Stimulated activated CD8-positive, alpha-beta memory T cell treated with anti-CD3 and anti-CD28 coated beads, Interleukin-12 subunit alpha, Interleukin-12 subunit beta, amount 100 ng/mL, for 4 hours (primary cell): ENCODE measurements around the gene PARP3.

Source experiments
- DNase-seq: peaks from one replicate; pipeline ENCODE4 v3.0.0-alpha.2; 2020; ENCODE audit warnings: low read depth

Gene PARP3

DNA sequence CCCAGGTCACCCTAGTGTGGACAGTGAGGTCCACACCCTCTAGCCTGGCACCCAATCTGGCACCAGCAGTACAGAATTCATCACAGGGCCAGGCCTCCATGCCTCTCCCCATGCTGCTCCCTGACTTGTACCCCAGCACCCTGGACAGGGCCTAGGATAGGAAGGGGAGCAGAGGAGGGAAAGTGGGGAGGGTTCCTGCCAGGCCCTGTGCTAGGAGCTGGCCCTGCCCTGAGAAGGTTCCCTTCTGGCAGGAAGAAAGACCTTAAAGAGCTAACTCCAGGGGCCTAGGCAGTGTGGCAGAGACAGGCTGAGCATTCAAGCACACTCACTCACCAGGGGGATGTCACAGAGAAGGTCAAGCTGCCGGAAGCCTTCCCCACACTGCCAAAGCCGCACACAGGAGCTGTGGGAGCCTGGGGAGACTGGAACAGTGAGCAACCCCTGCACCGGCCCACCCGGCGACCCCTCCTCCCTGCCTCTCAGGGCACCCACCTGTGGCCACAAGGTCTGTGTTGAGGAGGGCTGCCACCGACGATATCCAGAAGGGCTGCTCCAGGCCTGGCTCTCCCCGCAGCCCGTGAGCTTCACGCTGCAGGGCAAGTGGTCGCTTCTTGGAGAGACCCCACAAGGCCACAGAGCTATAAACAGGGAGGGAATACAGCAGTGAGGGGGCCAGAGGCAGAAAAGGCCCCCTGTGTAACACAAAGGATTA, 7.9 kb upstream of the PARP3 start:
- no peak for DNase-seq

DNA sequence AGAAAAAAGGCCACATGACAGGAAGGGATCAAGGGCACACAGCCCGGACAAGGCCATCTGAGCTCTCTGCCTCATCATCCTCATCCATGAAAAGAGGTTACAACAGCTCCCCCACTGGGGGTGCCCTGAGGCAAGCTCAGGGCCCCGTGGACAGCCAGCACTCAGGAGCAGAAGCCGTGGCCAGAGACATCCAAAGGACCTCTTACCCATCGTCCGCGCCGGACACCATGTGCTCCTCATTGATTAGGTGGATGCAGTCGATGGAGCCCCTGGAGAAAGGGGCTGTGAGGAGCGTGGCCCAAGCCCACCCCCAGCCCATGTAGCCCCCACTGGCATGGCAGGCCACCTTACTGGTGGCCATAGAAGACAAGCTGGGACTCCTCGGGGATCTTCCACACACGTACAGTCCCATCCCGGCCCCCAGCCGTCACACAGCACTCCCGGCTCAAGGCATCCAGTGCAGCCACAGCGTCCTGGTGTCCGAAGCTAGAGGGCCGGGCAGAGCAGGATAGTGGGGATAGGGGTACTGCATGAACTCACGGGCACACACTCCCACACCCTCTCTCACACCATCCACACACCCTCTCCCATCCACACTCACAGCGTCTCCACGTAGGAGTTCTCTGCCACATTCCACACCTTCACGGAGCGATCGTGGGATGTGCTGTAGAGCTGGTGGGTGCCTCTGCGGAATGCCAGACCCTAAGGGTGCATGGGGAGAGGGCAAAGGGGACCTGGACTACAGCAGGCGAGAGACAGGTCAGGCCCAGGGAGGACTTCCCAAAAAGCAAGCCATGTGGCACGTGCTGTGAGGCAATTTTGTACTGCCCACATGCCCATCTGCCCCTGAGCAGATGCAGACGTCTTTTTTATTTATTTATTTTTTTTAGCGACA, 6.9 kb upstream of the PARP3 start:
- DNase-seq: no peak

DNA sequence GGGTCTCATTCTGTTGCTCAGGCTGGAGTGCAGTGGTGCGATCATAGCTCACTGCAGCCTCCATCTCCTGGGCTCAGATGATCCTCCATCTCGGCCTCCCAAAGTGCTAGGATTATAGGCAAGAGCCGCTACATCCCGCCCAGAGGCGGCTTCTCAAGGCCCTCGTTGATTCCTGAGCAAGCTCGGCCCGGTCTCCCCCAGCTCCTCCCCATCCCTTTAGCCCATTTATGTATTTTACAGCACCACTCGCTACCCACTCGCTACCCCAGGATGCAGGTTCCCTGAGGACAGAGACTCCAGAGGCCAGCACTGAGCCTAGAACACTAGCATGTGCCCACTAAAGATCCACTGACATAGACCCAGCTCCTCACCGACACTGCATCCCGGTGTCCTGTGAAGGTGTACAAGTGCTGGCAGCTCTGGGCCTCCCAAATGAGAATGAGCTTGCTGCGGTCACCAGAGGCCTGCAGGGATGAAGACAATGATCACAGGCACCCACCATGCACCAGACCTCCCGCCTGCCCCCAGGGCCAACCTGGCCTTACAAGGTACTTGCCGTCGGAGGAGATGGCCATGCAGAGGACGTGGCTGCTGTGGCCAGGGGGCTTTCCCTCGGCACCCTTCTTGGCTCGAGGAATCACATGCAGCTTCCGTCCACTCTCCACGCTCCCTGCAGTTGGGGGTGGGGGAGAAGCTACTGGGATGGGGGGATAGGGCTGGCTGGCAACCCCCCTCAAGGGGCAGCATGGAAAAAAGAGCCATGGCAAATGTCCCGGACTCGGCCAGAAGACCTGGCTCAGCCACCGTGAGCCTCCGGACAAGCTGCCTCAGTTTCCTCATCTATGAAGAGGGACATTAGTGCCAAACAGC, 6.0 kb upstream of the PARP3 start:
- DNase-seq: no peak

DNA sequence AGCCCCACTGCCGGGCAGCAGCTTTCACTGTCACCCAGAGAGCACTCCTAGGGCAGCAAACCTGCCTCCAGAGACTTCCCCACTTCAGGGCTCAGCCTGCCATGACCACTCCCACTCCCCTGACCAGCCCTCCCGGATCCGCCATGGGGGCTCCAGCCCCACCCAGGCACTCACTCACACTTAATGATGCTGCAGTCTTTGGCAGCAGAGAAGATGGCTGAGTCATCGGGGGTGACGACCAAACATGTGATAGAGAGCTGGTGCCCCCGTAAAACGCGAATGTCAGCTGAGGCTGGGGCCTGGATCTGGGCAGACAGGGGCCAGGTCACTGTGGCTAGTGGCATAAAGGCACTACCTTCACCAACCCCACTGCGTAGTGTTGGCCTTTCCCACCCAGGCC, 5.1 kb upstream of the PARP3 start:
- DNase-seq: no peak

DNA sequence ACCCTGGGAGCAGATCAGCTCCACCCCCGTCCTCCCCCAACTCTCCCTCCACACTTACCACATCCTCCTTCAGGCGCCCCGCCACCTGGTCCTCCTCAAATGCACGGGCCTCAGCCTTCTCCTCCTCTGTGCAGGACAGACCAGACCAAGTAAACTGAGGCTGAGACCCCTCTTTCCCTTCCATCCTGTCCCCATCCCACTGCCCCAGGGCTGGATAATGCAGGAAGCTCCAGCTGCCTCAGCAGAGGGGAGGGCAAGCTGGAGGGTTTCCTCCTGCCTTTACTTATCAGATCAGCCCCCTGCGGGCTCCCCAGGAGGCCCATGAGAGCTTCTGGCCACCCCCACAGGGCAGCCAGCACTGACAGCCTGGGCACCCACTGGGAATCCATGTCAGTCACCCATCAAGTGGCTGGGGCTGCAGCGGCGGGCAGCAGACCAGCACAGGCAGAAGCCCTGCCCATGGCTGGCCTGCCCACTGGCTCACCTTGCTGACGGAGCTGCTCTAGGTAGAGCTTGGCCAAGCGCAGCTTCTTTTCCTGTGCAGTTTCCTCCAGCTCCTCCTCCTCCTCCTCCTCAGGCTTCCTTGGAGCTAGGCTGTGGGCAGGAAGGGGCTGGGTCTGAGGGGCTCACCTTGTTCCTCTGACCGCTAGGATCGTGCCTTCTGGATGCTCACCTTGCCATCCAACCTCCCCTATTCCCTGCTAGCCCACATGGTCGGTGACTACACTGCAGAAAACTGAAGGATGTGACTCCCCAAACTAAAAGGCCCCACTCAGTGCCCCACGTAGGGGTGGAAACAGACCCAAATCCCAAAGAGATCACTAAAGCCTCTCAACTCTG, 4.3 kb upstream of the PARP3 start:
- no peak for DNase-seq

DNA sequence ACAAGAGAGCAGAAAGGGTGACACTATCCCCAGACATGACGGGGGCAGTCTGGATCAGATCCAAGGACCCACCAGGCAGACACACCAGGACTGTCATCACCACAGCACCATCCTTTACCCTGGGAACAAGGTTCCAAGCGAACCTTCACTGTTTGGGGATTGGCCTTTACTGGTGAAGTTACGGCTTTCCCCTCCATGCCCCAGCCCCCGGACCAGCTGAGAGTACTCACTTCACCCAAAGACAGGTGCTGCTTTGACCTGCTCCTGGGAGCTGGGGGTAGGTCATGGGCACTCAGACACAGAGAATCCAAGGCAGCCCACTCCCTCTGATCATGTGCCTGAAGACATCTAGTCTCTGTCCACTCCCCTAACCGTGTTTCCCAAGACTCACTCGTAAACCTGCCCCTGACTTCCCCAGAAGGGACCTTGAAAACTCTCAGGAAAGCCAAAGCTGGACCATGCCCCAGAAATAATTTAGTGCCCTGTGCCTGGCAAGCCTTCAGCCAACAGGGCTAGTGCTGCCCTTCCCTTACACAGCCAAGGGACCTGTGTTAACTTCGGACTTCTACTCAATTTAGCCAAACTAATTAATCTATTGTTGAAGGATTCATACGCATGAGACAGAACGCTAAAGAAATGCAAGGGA, 3.3 kb upstream of the PARP3 start:
- DNase-seq: no peak

DNA sequence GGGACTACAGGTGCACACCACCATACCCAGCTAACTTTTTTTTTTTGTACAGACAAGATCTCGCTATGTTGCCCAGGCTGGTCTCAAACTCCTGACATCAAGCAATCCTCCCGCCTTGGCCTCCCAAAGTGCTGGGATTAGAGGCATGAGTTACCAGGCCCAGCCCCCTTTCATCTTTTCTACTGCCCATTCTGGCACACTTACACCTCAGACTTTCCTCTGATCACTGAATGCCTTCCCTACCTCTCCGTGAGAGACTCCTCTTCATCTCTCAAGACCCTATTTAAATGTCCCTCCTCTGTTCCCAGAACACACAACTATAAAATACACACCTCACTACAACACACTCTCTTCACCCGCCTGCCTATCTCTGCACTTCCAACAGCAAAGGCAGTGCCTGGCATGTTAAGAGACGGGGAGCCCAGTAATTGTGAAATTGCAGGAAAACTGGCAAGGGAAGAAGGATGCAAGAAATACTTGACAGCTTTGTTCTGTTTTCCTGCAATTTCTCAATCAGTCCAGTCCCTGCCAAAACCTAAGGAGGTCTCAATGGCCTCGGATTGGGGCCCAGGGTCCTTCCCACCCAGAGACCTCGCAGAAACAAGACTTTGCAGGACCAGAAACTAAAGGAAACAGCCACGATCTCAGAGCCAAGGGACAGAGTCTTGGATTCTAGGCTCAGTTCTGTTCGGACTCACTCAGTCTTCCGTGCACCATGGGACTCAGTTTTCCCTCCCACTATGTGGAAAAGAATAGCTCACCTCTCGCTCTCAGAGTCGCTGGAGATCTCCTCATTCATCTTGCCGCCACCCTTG, 1.3 kb upstream of the PARP3 start:
- no peak for DNase-seq

DNA sequence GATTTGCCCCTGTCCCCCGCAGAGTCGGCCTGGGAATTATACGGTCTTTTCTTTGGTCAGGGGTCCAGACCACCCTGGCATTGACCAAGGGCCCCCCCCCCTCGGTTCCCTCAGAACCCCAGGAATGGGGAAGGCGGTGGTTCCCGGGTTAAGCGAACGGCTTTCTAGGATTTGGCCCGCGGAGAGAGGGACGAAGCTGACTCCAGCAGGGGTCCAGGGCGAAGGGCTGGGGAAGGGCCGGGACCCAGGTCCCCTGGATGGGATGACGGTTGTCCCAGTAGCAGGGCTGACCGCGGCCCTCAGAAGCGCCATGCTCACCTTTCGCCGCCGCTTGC, 733 bp upstream of the PARP3 start:
- DNase-seq: no peak

DNA sequence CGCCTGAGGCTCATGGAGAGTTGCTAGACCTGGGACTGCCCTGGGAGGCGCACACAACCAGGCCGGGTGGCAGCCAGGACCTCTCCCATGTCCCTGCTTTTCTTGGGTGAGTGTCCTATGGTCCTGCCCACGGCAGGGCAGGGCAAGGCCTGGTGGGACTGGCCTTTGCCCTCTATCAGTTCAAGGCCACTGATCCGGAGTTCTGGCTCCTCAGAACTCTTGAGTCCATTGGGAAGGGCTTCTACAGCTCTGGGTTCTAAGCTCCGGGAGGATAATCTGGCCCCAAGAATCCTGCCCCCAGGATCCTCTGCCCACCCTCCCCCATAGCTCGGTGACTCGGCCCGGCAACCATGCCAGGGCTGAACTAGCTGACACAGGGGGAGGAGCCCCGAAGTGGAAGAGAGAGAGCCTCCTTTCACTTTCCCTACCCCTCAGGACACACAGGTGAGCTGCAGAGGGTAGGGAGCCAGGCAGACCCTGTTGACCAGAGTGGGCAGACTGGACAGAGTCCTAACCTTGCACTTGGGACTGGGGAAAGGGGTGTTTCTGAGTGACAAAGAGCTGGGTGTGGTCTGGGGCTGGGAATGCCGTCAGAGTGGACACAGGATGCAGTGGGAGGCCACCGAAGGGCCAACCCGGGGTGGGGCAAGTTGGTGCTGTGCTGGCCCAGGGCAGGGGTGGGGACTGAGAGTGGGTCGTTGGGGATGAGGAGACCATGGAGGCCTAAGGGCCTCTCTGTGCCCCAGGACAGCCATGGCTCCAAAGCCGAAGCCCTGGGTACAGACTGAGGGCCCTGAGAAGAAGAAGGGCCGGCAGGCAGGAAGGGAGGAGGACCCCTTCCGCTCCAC, 664 bp downstream of the PARP3 start:
- peak; percentile 31 for DNase-seq

DNA sequence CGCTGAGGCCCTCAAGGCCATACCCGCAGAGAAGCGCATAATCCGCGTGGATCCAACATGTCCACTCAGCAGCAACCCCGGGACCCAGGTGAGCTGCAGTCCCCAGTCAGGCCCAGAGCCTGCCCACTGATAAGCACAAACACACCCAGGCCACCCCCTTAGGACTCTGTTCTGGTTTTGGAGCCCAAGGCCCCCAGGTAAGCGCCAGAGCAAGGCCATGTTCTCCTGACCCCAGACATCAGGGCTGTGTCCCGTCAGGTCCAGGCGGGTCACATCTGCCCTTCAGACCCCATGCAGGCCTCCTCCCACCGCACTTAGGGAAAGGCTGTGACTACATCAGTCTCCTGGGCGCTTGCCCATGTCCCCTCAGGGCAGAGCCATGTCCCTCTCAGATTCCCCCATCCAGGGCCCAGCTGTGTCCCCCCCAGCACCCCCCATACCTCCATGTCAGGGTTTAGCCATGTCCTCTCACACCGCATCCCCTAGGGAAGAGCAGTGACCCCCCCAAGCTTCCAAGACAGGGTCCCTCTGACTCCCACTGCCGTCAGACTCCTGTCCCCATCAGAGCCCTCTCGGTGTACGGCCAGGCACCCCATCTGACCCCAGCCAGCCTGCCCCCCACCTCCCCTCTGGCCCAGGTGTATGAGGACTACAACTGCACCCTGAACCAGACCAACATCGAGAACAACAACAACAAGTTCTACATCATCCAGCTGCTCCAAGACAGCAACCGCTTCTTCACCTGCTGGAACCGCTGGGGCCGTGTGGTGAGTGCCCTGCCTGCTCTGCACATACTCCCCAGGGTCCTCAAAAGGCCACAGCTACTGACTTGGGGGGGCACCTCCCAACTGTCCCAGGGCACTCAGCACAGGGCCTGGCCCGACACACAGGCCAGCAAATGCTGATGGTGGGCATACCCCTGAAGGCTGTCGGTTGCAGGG, 1.6 kb downstream of the PARP3 start:
- DNase-seq: no peak

DNA sequence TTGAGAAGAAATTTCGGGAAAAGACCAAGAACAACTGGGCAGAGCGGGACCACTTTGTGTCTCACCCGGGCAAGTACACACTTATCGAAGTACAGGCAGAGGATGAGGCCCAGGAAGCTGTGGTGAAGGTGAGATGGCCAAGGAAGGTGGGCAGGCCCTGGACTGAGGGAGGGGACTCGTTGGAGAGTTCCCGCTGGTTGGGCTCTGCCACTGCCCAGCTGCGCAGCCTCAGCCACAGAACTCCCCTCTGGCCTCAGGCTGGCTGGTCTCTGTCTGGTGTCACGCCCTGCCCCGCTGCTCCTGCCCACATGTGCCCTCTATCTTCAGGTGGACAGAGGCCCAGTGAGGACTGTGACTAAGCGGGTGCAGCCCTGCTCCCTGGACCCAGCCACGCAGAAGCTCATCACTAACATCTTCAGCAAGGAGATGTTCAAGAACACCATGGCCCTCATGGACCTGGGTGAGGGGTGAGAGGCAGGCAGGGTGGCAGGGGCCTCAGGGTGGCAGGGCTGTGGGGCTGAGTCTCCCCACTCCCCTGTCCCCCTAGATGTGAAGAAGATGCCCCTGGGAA, 2.4 kb downstream of the PARP3 start:
- no peak for DNase-seq

DNA sequence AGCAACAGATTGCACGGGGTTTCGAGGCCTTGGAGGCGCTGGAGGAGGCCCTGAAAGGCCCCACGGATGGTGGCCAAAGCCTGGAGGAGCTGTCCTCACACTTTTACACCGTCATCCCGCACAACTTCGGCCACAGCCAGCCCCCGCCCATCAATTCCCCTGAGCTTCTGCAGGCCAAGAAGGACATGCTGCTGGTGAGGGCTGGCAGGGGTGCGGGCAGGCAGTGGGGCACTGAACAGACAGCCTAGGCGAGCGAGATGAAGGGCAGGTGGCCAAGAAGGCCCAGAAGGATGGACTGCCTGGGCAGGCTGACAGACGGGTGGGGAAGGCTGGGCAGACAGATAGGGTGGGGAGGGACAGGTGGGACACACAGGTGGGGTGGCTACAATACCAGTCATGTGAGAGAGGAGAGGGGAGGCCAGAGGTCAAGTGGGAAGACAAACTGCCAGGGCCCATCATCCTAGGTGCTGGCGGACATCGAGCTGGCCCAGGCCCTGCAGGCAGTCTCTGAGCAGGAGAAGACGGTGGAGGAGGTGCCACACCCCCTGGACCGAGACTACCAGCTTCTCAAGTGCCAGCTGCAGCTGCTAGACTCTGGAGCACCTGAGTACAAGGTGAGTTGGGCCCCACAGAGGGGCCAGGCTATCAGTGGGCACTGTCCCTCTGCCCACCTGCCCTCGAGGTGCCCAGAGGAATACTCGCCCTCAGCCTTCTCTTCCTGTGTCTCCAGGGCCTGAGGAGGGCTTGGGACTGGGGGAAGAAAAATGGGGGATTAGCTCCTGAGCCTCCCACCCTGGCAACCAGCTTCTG, 3.1 kb downstream of the PARP3 start:
- no peak for DNase-seq

DNA sequence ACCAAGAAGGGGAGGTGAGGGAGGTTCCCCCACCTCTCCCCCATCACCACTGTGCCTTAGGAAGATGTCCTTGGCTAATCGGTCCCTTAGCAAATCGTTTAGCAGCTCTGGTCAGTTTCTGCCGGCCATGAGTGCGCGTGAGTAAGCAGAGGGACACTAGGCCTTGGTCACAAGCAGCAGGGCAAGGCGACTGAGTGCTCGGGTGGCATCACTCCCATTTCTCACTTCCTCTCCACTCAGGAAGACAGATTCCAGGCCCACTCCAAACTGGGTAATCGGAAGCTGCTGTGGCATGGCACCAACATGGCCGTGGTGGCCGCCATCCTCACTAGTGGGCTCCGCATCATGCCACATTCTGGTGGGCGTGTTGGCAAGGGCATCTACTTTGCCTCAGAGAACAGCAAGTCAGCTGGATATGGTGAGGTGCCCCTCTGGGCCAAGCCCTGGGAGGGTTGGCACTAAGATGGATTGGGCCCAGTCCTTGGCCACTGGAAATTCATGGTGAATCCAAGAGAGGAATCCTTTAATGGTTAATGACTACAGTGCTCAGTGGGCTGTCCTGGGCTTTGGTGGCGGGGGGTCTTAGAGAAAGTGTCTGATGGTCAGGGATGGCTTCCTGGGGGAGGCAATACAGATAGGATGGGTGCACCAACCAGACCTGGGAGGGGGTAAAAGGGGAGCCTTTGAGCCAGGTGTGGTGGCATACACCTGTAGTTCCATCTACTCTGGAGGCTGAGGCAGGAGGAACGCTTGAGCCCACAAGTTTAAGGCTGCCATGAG, 4.0 kb downstream of the PARP3 start:
- no peak for DNase-seq

DNA sequence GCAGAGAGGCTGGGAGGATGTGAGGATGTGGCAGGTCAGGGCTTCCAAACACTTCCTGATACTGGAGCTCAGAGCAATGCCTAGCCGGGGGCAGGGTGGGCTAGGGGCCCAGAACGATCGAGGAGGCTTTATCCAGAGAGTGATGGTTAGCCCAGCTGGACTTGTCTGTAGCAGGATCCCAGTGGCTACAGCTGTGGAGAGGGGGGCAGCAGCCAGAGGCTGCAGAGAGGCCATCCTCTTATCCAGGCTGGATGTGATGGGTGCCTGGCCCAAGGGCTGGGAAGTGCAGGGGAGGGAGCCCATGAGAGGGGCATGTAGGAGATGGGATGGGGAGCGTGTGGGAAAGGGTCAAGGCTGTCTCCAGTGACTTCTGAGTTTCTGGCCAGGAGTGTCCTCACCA, 4.6 kb downstream of the PARP3 start:
- DNase-seq: no peak

DNA sequence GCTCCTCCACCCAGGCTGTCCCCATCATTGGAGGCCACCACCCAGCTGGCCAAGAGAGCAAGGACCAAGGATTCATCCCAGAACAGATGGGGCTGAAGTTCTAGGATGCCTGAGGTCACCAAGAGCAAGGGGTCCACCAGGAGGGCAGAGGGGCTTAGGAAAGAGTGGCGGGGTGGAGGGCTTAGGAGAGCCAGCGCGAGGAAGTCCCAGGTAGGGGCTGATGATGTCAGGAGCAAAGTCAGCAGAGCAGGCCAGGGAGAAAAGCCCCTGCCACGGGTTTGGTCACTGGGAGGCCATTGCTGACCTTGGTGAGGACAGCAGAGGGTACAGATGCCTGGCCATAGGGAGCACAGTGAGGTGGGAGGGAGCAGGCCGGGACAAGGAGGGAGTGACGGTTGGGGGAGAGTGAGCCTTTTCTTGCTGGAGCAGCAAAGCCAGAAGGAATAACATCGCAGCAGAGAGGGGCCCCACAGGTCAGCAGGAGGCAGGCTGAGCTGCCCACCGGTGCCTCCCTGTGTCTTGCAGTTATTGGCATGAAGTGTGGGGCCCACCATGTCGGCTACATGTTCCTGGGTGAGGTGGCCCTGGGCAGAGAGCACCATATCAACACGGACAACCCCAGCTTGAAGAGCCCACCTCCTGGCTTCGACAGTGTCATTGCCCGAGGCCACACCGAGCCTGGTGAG, 5.2 kb downstream of the PARP3 start:
- no peak for DNase-seq
